OCI-LY3 (cell line): Measurements from ENCODE around the gene SLC25A39.

Experiments
- H2AFZ ChIP-seq: fragments of 200-600, 300-600 bp; shearing (Covaris generic); 2 replicates; pipeline ENCODE4 v1.6.0; 2014; ENCODE audit warnings: antibody characterized with exemption, low read depth, low read length
- H3K27ac ChIP-seq: fragments of 200-600, 300-600 bp; sonication (generic); 2 replicates; pipeline ENCODE4 v1.5.1; 2014; ENCODE audit warnings: mild to moderate bottlenecking, low read length, moderate library complexity, mixed read lengths
- H3K27me3 ChIP-seq: fragments of 200-600, 300-600 bp; sonication (generic); 2 replicates; pipeline ENCODE4 v1.6.1; 2014; ENCODE audit warnings: low read depth, low read length, mixed read lengths
- H3K36me3 ChIP-seq: fragments of 200-600, 300-600 bp; sonication (generic); replicated peaks from 2 replicates; pipeline ENCODE3; 2014; ENCODE audit warnings: low read depth, low read length, mixed read lengths
- H3K4me1 ChIP-seq: fragments of 300-600, 200-600 bp; sonication (generic); 2 replicates; pipeline ENCODE4 v1.6.1; 2014; ENCODE audit warnings: low read length, mixed read lengths
- H3K4me2 ChIP-seq: fragments of 200-600, 300-600 bp; sonication (generic); 2 replicates; pipeline ENCODE4 v1.6.1; 2014; ENCODE audit warnings: low read length, mixed read lengths
- H3K4me3 ChIP-seq: fragments of 300-600, 200-600 bp; sonication (generic); 2 replicates; pipeline ENCODE4 v1.5.1; 2014; ENCODE audit warnings: antibody characterized with exemption, mild to moderate bottlenecking, low read length, moderate library complexity
- H3K79me2 ChIP-seq: fragments of 300-600, 200-600 bp; shearing (Covaris generic); 2 replicates; pipeline ENCODE4 v1.6.1; 2014; ENCODE audit warnings: mild to moderate bottlenecking, low read length, mixed read lengths
- H3K9ac ChIP-seq: fragments of 300-600, 200-600 bp; shearing (Covaris generic); 2 replicates; pipeline ENCODE4 v1.6.0; 2014; ENCODE audit warnings: mild to moderate bottlenecking, low read length, moderate library complexity
- H3K9me3 ChIP-seq: fragments of 200-600, 300-600 bp; shearing (Covaris generic); 2 replicates; pipeline ENCODE4 v1.6.1; 2014; ENCODE audit warnings: low read length, mixed read lengths; ENCODE audit not compliant: insufficient read depth
- H4K20me1 ChIP-seq: fragments of 200-600, 300-600 bp; sonication (generic); 2 replicates; pipeline ENCODE4 v1.6.1; 2016; ENCODE audit warnings: low read length, mixed read lengths; ENCODE audit not compliant: insufficient read depth
- CTCF ChIP-seq: fragments of 200-600, 300-600 bp; sonication (generic); IDR thresholded peaks from 2 replicates; pipeline ENCODE4 v1.5.1; 2014; ENCODE audit warnings: antibody characterized with exemption, low read length, low read depth
- EZH2phosphoT487 ChIP-seq: fragments of 200-600 bp; shearing (Covaris generic); IDR thresholded peaks from 2 replicates; pipeline ENCODE4 v1.6.1; 2018; ENCODE audit warnings: antibody characterized with exemption, mixed run types, low read depth

Gene SLC25A39

GRCh38 chr17:44272321-44272951, 52.2 kb downstream of the SLC25A39 start:
- Histone ChIP-seq H3K4me1 (peaks cover 4% of the 10 kb centered on the region; the same call in 1 of the 2 replicates), H3K36me3 (no peaks in the 10 kb centered on the region), H3K9me3 (no peaks in the 10 kb centered on the region), H3K9ac (no peak overlapping the region), H4K20me1 (no peaks in the 10 kb centered on the region), H3K79me2 (no peaks in the 10 kb centered on the region), H3K4me3 (no peak overlapping the region), H2AFZ (no peak overlapping the region), H3K4me2 (no peak overlapping the region), H3K27ac (no peak overlapping the region), H3K27me3 (no peaks in the 10 kb centered on the region)
- no peak for TF ChIP-seq EZH2phosphoT487
- TF ChIP-seq CTCF, result no peak
